VCaP (cell line): Measurements from ENCODE around the gene TBCA.

Experiments
- H3K27ac ChIP-seq: fragments of 450-650 bp; 2 replicates; pipeline ENCODE4 v1.5.1; 2017
- TF ChIP-seq, protein P1 (sequence below): fragments of 450-650 bp; conservative IDR thresholded peaks from 2 replicates; pipeline ENCODE4 v1.5.1; 2017; ENCODE audit warnings: mild to moderate bottlenecking, moderate library complexity

The TBCA gene

DNA sequence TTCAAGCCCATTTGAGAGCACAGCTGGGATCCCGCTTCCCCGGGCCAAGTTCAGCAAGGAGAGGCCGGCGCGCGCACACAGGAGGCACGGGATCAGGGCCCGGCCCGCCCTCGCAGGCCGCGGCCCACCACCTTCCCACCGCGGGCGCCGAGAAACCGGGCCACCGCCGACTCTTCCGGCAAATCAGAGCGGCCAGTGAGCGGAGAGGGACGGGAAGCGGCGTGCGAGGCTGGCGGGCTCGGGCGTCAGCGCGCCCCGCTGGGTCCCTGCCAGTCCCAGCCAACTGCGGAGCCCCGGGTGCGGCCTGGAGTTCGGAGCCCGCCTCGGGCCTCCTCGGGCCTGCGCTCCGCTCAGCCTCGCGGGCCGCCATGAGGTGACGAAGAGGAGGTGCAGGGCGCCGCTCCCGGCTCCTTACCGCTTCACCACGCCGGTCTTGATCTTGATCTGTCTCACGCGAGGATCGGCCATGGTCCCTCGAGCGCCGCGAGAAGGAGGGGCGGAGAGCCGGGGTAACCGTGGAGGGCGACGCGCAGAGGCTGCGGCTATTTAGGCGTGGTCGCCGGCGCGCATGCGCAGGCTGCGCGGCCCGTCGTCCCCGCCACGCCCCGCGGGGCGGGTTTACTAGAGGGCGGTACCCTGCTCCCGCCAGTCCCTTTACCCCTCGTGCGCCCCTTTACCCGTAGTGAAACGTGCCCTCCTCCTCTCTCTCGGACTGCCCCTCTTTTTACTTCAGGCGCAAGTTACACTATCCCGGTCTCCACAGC is at the start of gene TBCA:
Gene TBCA, minus strand, starts transcription at position 550 of the 764 bp plus-strand sequence. Its CDS starts 82 bp downstream, at position 468.
- peak within 1 kb of the TSS; percentile 87 for H3K27ac ChIP-seq
- TF ChIP-seq, protein P1, sequence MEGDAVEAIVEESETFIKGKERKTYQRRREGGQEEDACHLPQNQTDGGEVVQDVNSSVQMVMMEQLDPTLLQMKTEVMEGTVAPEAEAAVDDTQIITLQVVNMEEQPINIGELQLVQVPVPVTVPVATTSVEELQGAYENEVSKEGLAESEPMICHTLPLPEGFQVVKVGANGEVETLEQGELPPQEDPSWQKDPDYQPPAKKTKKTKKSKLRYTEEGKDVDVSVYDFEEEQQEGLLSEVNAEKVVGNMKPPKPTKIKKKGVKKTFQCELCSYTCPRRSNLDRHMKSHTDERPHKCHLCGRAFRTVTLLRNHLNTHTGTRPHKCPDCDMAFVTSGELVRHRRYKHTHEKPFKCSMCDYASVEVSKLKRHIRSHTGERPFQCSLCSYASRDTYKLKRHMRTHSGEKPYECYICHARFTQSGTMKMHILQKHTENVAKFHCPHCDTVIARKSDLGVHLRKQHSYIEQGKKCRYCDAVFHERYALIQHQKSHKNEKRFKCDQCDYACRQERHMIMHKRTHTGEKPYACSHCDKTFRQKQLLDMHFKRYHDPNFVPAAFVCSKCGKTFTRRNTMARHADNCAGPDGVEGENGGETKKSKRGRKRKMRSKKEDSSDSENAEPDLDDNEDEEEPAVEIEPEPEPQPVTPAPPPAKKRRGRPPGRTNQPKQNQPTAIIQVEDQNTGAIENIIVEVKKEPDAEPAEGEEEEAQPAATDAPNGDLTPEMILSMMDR: 0 out of 2 replicates have a peak, but pooled peaks have one; percentile 15

DNA sequence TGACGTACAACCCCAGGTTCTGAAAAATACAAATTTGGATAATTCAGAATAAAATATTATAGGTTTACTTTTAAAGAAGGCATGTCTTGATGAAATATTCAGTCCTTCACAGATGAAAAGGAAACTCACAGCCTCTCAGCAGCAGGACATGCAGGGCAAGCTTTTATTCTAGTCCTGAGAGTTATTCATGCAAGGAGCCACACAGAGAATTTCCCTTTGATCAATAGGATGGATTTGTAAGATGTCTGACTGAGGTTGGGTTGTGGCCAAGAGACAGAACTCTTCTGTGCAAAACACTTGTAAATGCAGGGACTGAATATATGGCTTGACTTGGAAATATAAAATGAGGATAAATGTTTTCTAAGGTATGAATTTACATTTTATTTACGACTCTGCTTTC is 48.8 kb upstream of the TBCA start:
- H3K27ac ChIP-seq: no peak overlapping the region
- TF ChIP-seq, protein P1: no peak

GRCh38 chr5:77816686-77817085 is 40.5 kb upstream of the TBCA start:
- TF ChIP-seq, protein P1: no peak
- no peak overlapping the region for H3K27ac ChIP-seq

- TF ChIP-seq, protein P1: no peak
Measured at GRCh38 chr5:77812926-77813589, 36.9 kb upstream of the TBCA start.

DNA sequence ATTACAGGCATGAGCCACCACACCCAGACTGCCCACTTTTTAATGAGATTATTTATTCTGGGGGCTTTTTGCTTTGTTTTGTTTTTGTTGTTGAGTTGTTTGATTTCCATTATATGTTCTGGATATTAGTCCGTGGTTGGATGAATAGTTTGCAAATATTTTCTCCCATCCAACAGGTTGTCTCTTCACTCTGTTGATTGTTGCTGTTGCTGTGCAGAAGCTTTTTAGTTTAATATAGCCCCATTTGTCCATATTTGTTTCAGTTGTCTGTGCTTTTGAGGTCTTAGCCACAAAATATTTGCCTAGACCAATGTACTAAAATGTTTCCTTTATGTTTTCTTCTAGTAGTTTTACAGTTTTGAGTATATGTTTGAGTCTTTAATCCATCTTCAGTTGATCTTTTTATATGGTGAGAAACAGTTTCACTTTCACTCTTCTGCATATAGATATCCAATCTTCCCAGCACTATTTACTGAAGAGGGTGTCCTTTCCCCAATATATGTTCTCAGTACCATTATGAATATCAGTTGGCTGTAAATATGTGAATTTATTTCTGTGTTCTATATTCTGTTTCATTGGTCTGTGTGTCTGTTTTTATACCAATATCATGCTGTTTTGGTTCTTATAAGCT is 30.2 kb upstream of the TBCA start:
- no peak overlapping the region for H3K27ac ChIP-seq
- TF ChIP-seq, protein P1: no peak

More at GRCh38 chr5:77812926-77813589, 36.9 kb upstream of the TBCA start:
- no peak overlapping the region for H3K27ac ChIP-seq

DNA sequence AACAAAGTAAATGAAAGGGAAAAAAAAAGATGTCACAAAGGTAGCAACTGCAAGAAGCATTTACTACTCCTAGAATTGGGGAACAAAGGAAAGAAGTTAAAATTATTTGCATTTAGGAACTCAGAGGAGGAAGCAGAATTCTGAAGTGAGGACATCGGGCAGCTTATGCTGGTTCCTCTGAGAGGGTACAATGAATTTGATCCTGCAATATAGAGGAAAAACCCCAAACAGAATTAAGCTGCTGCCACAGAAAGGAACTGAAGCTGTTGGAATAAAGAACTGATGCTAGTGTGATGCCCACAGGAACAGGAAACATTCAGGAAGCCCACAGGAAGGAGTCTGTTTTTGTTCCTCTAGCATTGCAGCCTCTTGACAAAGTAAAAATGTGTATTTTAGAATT is 22.3 kb upstream of the TBCA start:
- H3K27ac ChIP-seq: no peak overlapping the region

More for the DNA sequence above, 22.3 kb upstream of the TBCA start:
- TF ChIP-seq, protein P1: no peak
